ENCODE data around the gene GPS2.

Gene GPS2

Small RNA genes lying within 50 kb of the gene (small RNA-seq; reads per million reads assigned to genes)
- gene AC026954.2: 0 reads per million in 2 experiments
- 0 reads per million in 2 experiments for gene RF00019

All from SK-N-DZ (cell line).